HepG2 (cell line): ENCODE measurements around the gene HES7. TPM values are rescaled to one million over a fixed set of nuclear protein-coding genes. Genes with fewer than 3 reads are reported as not detected.

Experiments
- CBX5 ChIP-seq: sonication (generic); formaldehyde crosslinking; IDR thresholded peaks from 2 replicates; pipeline ENCODE4 v1.4.0; 2020; ENCODE audit warnings: missing genetic modification reagents, borderline replicate concordance
- CC2D1A ChIP-seq: sonication (generic); formaldehyde crosslinking; IDR thresholded peaks from 2 replicates; pipeline ENCODE4 v1.8.1; 2023; ENCODE audit warnings: mild to moderate bottlenecking, missing genetic modification reagents
- CHD2 ChIP-seq: IDR thresholded peaks from 2 replicates; pipeline ENCODE4 v1.6.1; 2011; ENCODE audit warnings: low read depth, low read length, improper control_type of control experiment
- ETV6 ChIP-seq: sonication (generic); formaldehyde crosslinking; conservative IDR thresholded peaks from 2 replicates; pipeline ENCODE4 v1.4.0; 2020; ENCODE audit warnings: missing genetic modification reagents
- GABPA ChIP-seq, 2 experiments: IDR thresholded peaks; 2 replicates each; pipeline ENCODE4 v1.6.1; 2011 to 2016; ENCODE audit warnings: low read depth in 2 of 2, low read length in 1 of 2, missing biosample characterization in 1 of 2, missing genetic modification characterization in 1 of 2
- HCFC1 ChIP-seq: fragments of 150-350 bp; IDR thresholded peaks from 2 replicates; pipeline ENCODE4 v1.6.1; 2014; ENCODE audit warnings: low read depth, low read length
- NFKBIZ ChIP-seq: IDR thresholded peaks from 2 replicates; pipeline ENCODE4 v1.6.1; 2018; ENCODE audit warnings: missing genetic modification reagents, missing compliant biosample characterization
- SNRNP70 ChIP-seq: fragments of 200-400 bp; formaldehyde crosslinking; IDR thresholded peaks from 2 replicates; pipeline ENCODE4 v1.6.1; 2017; ENCODE audit warnings: mild to moderate bottlenecking, low read depth, low read length, moderate library complexity
- ZBTB14 ChIP-seq: sonication (generic); formaldehyde crosslinking; IDR thresholded peaks from 2 replicates; pipeline ENCODE4 v1.4.0; 2020; ENCODE audit warnings: missing genetic modification reagents
- ZBTB26 ChIP-seq: IDR thresholded peaks from 2 replicates; pipeline ENCODE4 v1.6.1; 2016; ENCODE audit warnings: missing compliant biosample characterization, missing genetic modification reagents, borderline replicate concordance
- ZBTB4 ChIP-seq: sonication (generic); formaldehyde crosslinking; IDR thresholded peaks from 2 replicates; pipeline ENCODE4 v1.4.0; 2020; ENCODE audit warnings: missing genetic modification reagents, mild to moderate bottlenecking, borderline replicate concordance
- ZC3H13 ChIP-seq: sonication (generic); formaldehyde crosslinking; IDR thresholded peaks from 2 replicates; pipeline ENCODE4 v1.8.1; 2023; ENCODE audit warnings: mild to moderate bottlenecking, missing genetic modification reagents, moderate library complexity
- ZNF24 ChIP-seq: fragments of 450-650 bp; IDR thresholded peaks from 2 replicates; pipeline ENCODE4 v1.6.1; 2017; ENCODE audit warnings: antibody characterized with exemption, mild to moderate bottlenecking
- ZNF333 ChIP-seq: sonication (generic); formaldehyde crosslinking; IDR thresholded peaks from 2 replicates; pipeline ENCODE4 v1.4.0; 2020; ENCODE audit warnings: mild to moderate bottlenecking, missing genetic modification reagents, borderline replicate concordance
- ZNF678 ChIP-seq: sonication (generic); formaldehyde crosslinking; IDR thresholded peaks from 2 replicates; pipeline ENCODE4 v1.4.0; 2020; ENCODE audit warnings: mild to moderate bottlenecking, missing genetic modification reagents
- ZNF780A ChIP-seq: sonication (generic); formaldehyde crosslinking; IDR thresholded peaks from 2 replicates; pipeline ENCODE4 v1.8.0; 2022; ENCODE audit warnings: mild to moderate bottlenecking, missing genetic modification reagents, moderate library complexity
- ZNF850 ChIP-seq: sonication (generic); formaldehyde crosslinking; conservative IDR thresholded peaks from 2 replicates; pipeline ENCODE4 v1.9.0; 2021; ENCODE audit warnings: mild to moderate bottlenecking, missing genetic modification reagents
- ZZZ3 ChIP-seq: sonication (generic); formaldehyde crosslinking; IDR thresholded peaks from 2 replicates; pipeline ENCODE4 v1.4.0; 2020; ENCODE audit warnings: missing genetic modification reagents, mild to moderate bottlenecking, borderline replicate concordance
- polyA plus RNA-seq, 8 experiments: library from polyadenylated mRNA; depleted of rRNA in 3 of 8; stranded (reverse) in 7 of 8; unstranded in 1 of 8; fragments of >200 nt; fragmentation: Illumina TruSeq in 4 of 8; extraction: Trizol in 4 of 8; gene quantifications; 2 replicates each; pipeline versions ENCODE4 v1.2.1 to v1.2.3, GENCODE V29; 2011 to 2016; ENCODE audit warnings: low read depth in 4 of 8, missing spikeins in 1 of 8, mixed read lengths in 1 of 8; ENCODE audit not compliant: insufficient read depth in 1 of 8
- total RNA-seq, 5 experiments: library from RNA; depleted of rRNA; stranded (reverse); fragments of >200 nt; fragmentation: Illumina TruSeq; extraction: Trizol; gene quantifications; 2 replicates each; pipeline ENCODE4 v1.2.3, GENCODE V29; 2016; ENCODE audit warnings: low read depth in 1 of 5
- TF ChIP-seq, protein P1 (sequence below): IDR thresholded peaks from 2 replicates; pipeline ENCODE4 v1.6.1; 2016; ENCODE audit warnings: low read depth, control low read depth
- TF ChIP-seq, protein P2 (sequence below): sonication (generic); formaldehyde crosslinking; IDR thresholded peaks from 2 replicates; pipeline ENCODE4 v1.8.0; 2022; ENCODE audit warnings: mild to moderate bottlenecking, missing genetic modification reagents, moderate library complexity

Gene HES7
- total and polyA plus RNA-seq, 2 of the 13 experiments (the other 11 are each of a cell fraction or from before 2014, with no cell fraction given) = not detected

DNA sequence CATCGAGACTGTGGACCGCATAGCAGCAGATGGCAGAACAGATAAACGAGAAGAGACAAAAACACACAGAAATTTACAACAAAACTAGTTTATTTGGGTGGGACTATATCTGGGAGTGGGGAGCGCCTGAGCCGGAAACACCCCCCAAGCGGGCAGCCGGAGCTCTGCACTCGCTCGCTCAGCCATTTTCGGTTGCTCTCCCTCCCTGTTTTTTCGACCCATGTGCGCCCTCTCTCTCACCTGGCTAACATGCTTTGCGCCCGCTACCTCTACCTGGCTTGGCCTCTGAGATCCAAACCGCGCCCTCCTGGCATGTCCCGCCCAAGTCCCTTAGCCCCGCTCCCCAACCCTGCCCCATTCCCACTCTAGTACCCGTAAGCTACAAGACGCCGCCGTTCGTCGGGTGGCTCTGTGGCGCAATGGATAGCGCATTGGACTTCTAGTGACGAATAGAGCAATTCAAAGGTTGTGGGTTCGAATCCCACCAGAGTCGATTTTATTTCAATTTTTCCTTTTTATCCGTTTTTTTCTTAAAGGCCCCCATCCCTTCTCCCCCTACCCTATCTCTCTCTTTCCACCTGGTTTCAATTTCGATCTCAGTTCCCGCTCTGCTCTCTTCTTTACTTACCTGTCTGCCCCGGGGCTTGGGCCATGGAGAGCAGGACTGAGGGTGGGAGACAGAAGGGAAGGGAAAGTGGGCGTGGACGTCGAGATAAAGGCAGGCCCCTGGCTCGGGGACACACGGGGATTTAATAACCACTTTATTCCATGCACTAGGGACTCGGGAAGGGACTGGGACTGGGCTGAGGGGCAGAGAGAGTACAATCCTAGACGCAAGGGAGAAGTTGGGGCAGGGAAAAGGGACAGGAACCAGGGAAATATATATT is 3.1 kb downstream of the HES7 start (continued):
- TF ChIP-seq ZNF850 = no peak
- no peak for TF ChIP-seq NFKBIZ
- 0 out of 2 replicates have a peak, but pooled peaks have one; percentile 32 for TF ChIP-seq CC2D1A
- TF ChIP-seq CHD2 = no peak
- no peak for TF ChIP-seq ZNF780A (CRISPR knock-in tag)
- no peak for TF ChIP-seq ZC3H13 (CRISPR knock-in tag)
- TF ChIP-seq SNRNP70 = no peak
- TF ChIP-seq ETV6 (CRISPR knock-in tag) = no peak
- TF ChIP-seq ZZZ3 (CRISPR knock-in tag) = no peak
- TF ChIP-seq ZBTB4 (CRISPR knock-in tag) = no peak
- TF ChIP-seq, protein P1, sequence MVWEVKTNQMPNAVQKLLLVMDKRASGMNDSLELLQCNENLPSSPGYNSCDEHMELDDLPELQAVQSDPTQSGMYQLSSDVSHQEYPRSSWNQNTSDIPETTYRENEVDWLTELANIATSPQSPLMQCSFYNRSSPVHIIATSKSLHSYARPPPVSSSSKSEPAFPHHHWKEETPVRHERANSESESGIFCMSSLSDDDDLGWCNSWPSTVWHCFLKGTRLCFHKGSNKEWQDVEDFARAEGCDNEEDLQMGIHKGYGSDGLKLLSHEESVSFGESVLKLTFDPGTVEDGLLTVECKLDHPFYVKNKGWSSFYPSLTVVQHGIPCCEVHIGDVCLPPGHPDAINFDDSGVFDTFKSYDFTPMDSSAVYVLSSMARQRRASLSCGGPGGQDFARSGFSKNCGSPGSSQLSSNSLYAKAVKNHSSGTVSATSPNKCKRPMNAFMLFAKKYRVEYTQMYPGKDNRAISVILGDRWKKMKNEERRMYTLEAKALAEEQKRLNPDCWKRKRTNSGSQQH (CRISPR knock-in tag) = peak; percentile 3; the same call in 1 of the 2 replicates
- TF ChIP-seq ZBTB26 (CRISPR knock-in tag) = no peak
- TF ChIP-seq ZBTB14 (CRISPR knock-in tag) = no peak
- no peak for TF ChIP-seq ZNF678 (CRISPR knock-in tag)
- TF ChIP-seq, protein P2, sequence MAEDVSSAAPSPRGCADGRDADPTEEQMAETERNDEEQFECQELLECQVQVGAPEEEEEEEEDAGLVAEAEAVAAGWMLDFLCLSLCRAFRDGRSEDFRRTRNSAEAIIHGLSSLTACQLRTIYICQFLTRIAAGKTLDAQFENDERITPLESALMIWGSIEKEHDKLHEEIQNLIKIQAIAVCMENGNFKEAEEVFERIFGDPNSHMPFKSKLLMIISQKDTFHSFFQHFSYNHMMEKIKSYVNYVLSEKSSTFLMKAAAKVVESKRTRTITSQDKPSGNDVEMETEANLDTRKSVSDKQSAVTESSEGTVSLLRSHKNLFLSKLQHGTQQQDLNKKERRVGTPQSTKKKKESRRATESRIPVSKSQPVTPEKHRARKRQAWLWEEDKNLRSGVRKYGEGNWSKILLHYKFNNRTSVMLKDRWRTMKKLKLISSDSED (CRISPR knock-in tag) = no peak
- TF ChIP-seq ZNF24 = peak; percentile 94
- TF ChIP-seq ZNF333 = no peak
- TF ChIP-seq HCFC1 = no peak
- no peak for TF ChIP-seq CBX5 (CRISPR knock-in tag)
- TF ChIP-seq GABPA (IDR thresholded peaks at IDR 0.05; ENCODE audit: low read depth, low read length) = no peak
- 0 out of 2 replicates have a peak, but pooled peaks have one; percentile 39 for TF ChIP-seq GABPA (CRISPR knock-in tag; IDR thresholded peaks at IDR 0.05; ENCODE audit: low read depth)
